Natural killer cell (primary cell): ENCODE results near the gene MSI2. TPM values are rescaled to one million over a fixed set of nuclear protein-coding genes. Genes with fewer than 3 reads are reported as not detected.

Experiments
- ATAC-seq, 3 donors: fragments of 150-1000 bp in 2 of 3; fragments of 200-7000 bp in 1 of 3; cut with Tn5 transposase; 1 replicate in 1 of 3; 2 replicates in 2 of 3; pipeline ENCODE4 v1.10.0; 2021; ENCODE audit warnings: mild to moderate bottlenecking in 2 of 3, moderate library complexity in 2 of 3
- DNase-seq, 2 donors: peaks; one replicate each; pipeline versions ENCODE4 v3.0.0 to v3.0.0-alpha.2; 2013 to 2021; ENCODE audit warnings: mixed read lengths in 1 of 2
- H3K27ac ChIP-seq: one replicate; pipeline ENCODE4 v1.5.1; 2013; ENCODE audit warnings: mild to moderate bottlenecking, low read length
- H3K27me3 ChIP-seq: one replicate; pipeline ENCODE4 v1.6.1; 2013; ENCODE audit warnings: low read length; ENCODE audit not compliant: control insufficient read depth, insufficient read depth
- H3K36me3 ChIP-seq: one replicate; pipeline ENCODE4 v1.6.1; 2013; ENCODE audit warnings: low read length; ENCODE audit not compliant: control insufficient read depth, insufficient read depth
- H3K4me1 ChIP-seq: one replicate; pipeline ENCODE4 v1.6.1; 2013; ENCODE audit warnings: low read length; ENCODE audit not compliant: control insufficient read depth, insufficient read depth
- H3K4me3 ChIP-seq: one replicate; pipeline ENCODE4 v1.5.1; 2013; ENCODE audit warnings: low read length
- H3K9me3 ChIP-seq: one replicate; pipeline ENCODE4 v1.6.1; 2013; ENCODE audit warnings: low read length; ENCODE audit not compliant: control insufficient read depth, insufficient read depth
- H3K27ac Mint-ChIP-seq, 2 donors: one replicate each; pipeline ENCODE4 v1.8.0; 2022; ENCODE audit warnings: mild to moderate bottlenecking in 2 of 2, mixed read lengths in 2 of 2, moderate library complexity in 1 of 2
- H3K27me3 Mint-ChIP-seq, 2 donors: one replicate each; pipeline ENCODE4 v1.8.0; 2022; ENCODE audit warnings: low read depth in 2 of 2, mixed read lengths in 2 of 2
- H3K36me3 Mint-ChIP-seq: one replicate; pipeline ENCODE4 v1.8.0; 2022; ENCODE audit warnings: mixed read lengths
- H3K4me1 Mint-ChIP-seq, 2 donors: one replicate each; pipeline ENCODE4 v1.8.0; 2022; ENCODE audit warnings: mixed read lengths in 2 of 2
- H3K4me3 Mint-ChIP-seq: one replicate; pipeline ENCODE4 v1.8.0; 2022; ENCODE audit warnings: mild to moderate bottlenecking, moderate library complexity, mixed read lengths
- H3K9me3 Mint-ChIP-seq, 2 donors: one replicate each; pipeline ENCODE4 v1.8.0; 2022; ENCODE audit warnings: mixed read lengths in 2 of 2
- WGBS: methylation state at CpG from one replicate; pipeline ENCODE4 v1.1.7; 2013; ENCODE audit warnings: missing lambda C conversion rate; ENCODE audit not compliant: insufficient coverage; 5-methylcytosine and 5-hydroxymethylcytosine counted together
- intact Hi-C: fragments of 100-400 bp; cut with micrococcal nuclease; formaldehyde crosslinking; loops from one replicate; pipeline ENCODE4 v1.14.2; 2022
- total RNA-seq, 4 donors: library from RNA; stranded (reverse); fragments of 120-200 nt in 1 of 4; gene quantifications; one replicate each; pipeline versions ENCODE4 v1.2.3 to v1.2.4, GENCODE V29; 2013 to 2022
- TF ChIP-seq, protein P1 (sequence below): fragments of 200-600 bp; IDR thresholded peaks from one replicate; pipeline ENCODE4 v1.8.0; 2022; ENCODE audit warnings: antibody characterized with exemption

MSI2 gene
- total RNA-seq, 3 donors from 2014 or later (not counting 1 experiment from before 2014, with no cell fraction given) = 95.5 to 145 (median 96.8) TPM

DNA sequence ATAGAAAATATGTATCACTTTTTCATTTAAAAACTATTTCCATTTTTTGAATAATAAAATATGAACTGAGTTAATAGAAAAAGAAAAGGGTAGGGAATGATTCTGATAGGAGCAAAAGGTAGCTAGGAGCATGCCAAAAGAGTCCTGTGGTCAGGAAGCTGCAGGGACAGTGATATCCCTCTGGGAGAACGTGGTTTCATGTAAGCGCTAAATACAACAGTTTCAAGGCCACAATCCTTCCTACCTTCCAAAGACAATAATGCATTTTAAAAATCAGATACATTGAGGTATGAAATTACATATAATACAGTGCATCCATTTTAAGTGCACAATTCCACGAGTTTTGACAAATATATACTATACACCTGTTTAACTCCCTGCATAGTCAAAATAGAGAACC is 432.9 kb downstream of the MSI2 start:
- no peak for ATAC-seq
- TF ChIP-seq, protein P1, sequence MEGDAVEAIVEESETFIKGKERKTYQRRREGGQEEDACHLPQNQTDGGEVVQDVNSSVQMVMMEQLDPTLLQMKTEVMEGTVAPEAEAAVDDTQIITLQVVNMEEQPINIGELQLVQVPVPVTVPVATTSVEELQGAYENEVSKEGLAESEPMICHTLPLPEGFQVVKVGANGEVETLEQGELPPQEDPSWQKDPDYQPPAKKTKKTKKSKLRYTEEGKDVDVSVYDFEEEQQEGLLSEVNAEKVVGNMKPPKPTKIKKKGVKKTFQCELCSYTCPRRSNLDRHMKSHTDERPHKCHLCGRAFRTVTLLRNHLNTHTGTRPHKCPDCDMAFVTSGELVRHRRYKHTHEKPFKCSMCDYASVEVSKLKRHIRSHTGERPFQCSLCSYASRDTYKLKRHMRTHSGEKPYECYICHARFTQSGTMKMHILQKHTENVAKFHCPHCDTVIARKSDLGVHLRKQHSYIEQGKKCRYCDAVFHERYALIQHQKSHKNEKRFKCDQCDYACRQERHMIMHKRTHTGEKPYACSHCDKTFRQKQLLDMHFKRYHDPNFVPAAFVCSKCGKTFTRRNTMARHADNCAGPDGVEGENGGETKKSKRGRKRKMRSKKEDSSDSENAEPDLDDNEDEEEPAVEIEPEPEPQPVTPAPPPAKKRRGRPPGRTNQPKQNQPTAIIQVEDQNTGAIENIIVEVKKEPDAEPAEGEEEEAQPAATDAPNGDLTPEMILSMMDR = no peak
- Histone ChIP-seq H3K4me1 (no peaks in the 10 kb centered on the region), H3K4me3 (no peak overlapping the region), H3K36me3 (no peaks in the 10 kb centered on the region), H3K9me3 (no peaks in the 10 kb centered on the region), H3K27ac (no peak overlapping the region), H3K27me3 (no peaks in the 10 kb centered on the region)
- intact Hi-C loops = no loop called here
- H3K27ac Mint-ChIP-seq = no peak overlapping the region
- H3K27me3 Mint-ChIP-seq = peaks cover 0 to 3% of the 10 kb centered on the region in 2 donors
- H3K9me3 Mint-ChIP-seq = peaks cover 0 to 3% of the 10 kb centered on the region in 2 donors
- H3K4me1 Mint-ChIP-seq = peaks cover 13 to 14% of the 10 kb centered on the region in 2 donors
- 73% methylated on average over 2 of the region's 3 CpGs for WGBS
- no peak overlapping the region for H3K4me3 Mint-ChIP-seq
- DNase-seq = no peak
- no peaks in the 10 kb centered on the region for H3K36me3 Mint-ChIP-seq

DNA sequence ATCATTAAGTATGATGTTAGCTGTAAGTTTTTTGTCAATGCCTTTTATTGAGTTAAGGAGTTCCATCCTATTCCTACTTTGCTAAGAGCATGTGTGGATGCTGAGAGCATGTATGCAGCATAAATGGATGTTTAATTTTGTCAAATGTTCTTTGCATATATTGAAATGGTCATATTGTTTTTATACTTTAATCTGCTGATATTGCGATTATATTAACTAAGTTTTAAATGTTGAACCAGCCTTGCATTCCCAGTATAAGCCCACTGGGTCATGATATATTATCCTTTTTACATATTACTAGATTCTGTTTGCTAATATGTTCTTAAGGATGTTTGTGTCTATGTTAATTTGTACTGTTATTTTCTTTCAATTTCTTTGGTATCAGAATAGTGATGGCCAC is 435.6 kb downstream of the MSI2 start:
- Histone ChIP-seq H3K4me1 (peaks cover 2% of the 10 kb centered on the region), H3K4me3 (no peak overlapping the region), H3K27ac (no peak overlapping the region), H3K9me3 (no peaks in the 10 kb centered on the region), H3K36me3 (no peaks in the 10 kb centered on the region), H3K27me3 (no peaks in the 10 kb centered on the region)
- no peak for DNase-seq
- TF ChIP-seq, protein P1 = no peak
- Mint-ChIP-seq H3K4me1 (peaks cover 13 to 14% of the 10 kb centered on the region in 2 donors), H3K27me3 (peaks cover 0 to 3% of the 10 kb centered on the region in 2 donors), H3K4me3 (no peak overlapping the region), H3K9me3 (peaks cover 0 to 3% of the 10 kb centered on the region in 2 donors), H3K36me3 (no peaks in the 10 kb centered on the region), H3K27ac (no peak overlapping the region)
- WGBS = no CpG with 5 or more reads among the region's 1 CpG
- ATAC-seq = no peak
- intact Hi-C loops = no loop called here

GRCh38 chr17:57692770-57693169 is 436.4 kb downstream of the MSI2 start:
- no peak overlapping the region for H3K27ac ChIP-seq
- no CpG with 5 or more reads among the region's 1 CpG for WGBS
- DNase-seq (no peak), ATAC-seq (no peak)
- no peaks in the 10 kb centered on the region for H3K9me3 ChIP-seq
- Mint-ChIP-seq H3K27ac (peak overlapping the region in 1 of 2 donors; percentile 64), H3K4me1 (peaks cover 13 to 14% of the 10 kb centered on the region in 2 donors), H3K9me3 (peaks cover 0 to 3% of the 10 kb centered on the region in 2 donors), H3K36me3 (no peaks in the 10 kb centered on the region), H3K27me3 (peaks cover 0 to 3% of the 10 kb centered on the region in 2 donors), H3K4me3 (peak overlapping the region; percentile 63)
- no peak overlapping the region for H3K4me3 ChIP-seq
- H3K27me3 ChIP-seq = no peaks in the 10 kb centered on the region
- peaks cover 10% of the 10 kb centered on the region for H3K4me1 ChIP-seq
- intact Hi-C loops = no loop called here
- TF ChIP-seq, protein P1 = no peak
- no peaks in the 10 kb centered on the region for H3K36me3 ChIP-seq

GRCh38 chr17:57694051-57694450 is 437.7 kb downstream of the MSI2 start:
- H3K4me3 Mint-ChIP-seq = no peak overlapping the region
- H3K27ac ChIP-seq = no peak overlapping the region
- H3K4me3 ChIP-seq = no peak overlapping the region
- peaks cover 13 to 14% of the 10 kb centered on the region in 2 donors for H3K4me1 Mint-ChIP-seq
- intact Hi-C loops = no loop called here
- TF ChIP-seq, protein P1 = no peak
- no peaks in the 10 kb centered on the region for H3K36me3 ChIP-seq
- DNase-seq (no peak), ATAC-seq (no peak)
- H3K9me3 Mint-ChIP-seq = peaks cover 0 to 3% of the 10 kb centered on the region in 2 donors
- H3K36me3 Mint-ChIP-seq = no peaks in the 10 kb centered on the region
- H3K4me1 ChIP-seq = peaks cover 18% of the 10 kb centered on the region
- WGBS = 94% methylated on average over 1 of the region's 1 CpG
- H3K27me3 Mint-ChIP-seq = no peaks in the 10 kb centered on the region
- H3K27ac Mint-ChIP-seq = no peak overlapping the region
- no peaks in the 10 kb centered on the region for H3K27me3 ChIP-seq
- no peaks in the 10 kb centered on the region for H3K9me3 ChIP-seq
